Mesodermal cell (in vitro differentiated cells): ENCODE measurements around the gene KCNB1.

Source experiments
- H3K27ac ChIP-seq: 2 replicates; pipeline ENCODE4 v1.7.0; 2013; ENCODE audit warnings: mild to moderate bottlenecking, low read depth, low read length, moderate library complexity; ENCODE audit not compliant: severe bottlenecking
- H3K36me3 ChIP-seq: 2 replicates; pipeline ENCODE4 v1.7.1; 2013; ENCODE audit warnings: mild to moderate bottlenecking, low read length, moderate library complexity; ENCODE audit not compliant: control insufficient read depth, insufficient read depth
- H3K4me1 ChIP-seq: one replicate; pipeline ENCODE4 v1.7.1; 2013; ENCODE audit warnings: mild to moderate bottlenecking, low read length; ENCODE audit not compliant: insufficient read depth, control insufficient read depth, poor library complexity, severe bottlenecking
- H3K4me3 ChIP-seq: 2 replicates; pipeline ENCODE4 v1.7.0; 2013; ENCODE audit warnings: low read length, control low read depth, mild to moderate bottlenecking; ENCODE audit not compliant: insufficient read depth, poor library complexity, severe bottlenecking; ENCODE audit errors: extremely low read depth
- H3K9me3 ChIP-seq: 2 replicates; pipeline ENCODE4 v1.7.1; 2013; ENCODE audit warnings: mild to moderate bottlenecking, low read length, moderate library complexity; ENCODE audit not compliant: control insufficient read depth
- WGBS, 2 experiments: methylation state at CpG; one replicate each; pipeline ENCODE4 v1.1.5; 2013; ENCODE audit warnings: missing lambda C conversion rate in 2 of 2; ENCODE audit not compliant: insufficient coverage in 2 of 2; 5-methylcytosine and 5-hydroxymethylcytosine counted together

Gene KCNB1

GRCh38 chr20:49457444-49457843, 25.0 kb downstream of the KCNB1 start:
- H3K4me3 ChIP-seq, result no peak overlapping the region
- no peaks in the 10 kb centered on the region for H3K4me1 ChIP-seq

GRCh38 chr20:49456646-49457045, 25.8 kb downstream of the KCNB1 start:
- no peak overlapping the region for H3K4me3 ChIP-seq
- H3K36me3 ChIP-seq, result no peaks in the 10 kb centered on the region
- H3K4me1 ChIP-seq, result no peaks in the 10 kb centered on the region
- H3K27ac ChIP-seq, result no peak overlapping the region
- no peaks in the 10 kb centered on the region for H3K9me3 ChIP-seq
- WGBS, 2 experiments, result 90 to 91% methylated on average over 4 to 6 of the region's 6 CpGs

More at GRCh38 chr20:49457444-49457843, 25.0 kb downstream of the KCNB1 start:
- H3K9me3 ChIP-seq, result no peaks in the 10 kb centered on the region
- WGBS, 2 experiments, result no CpG with 5 or more reads among the region's 1 CpG
- H3K27ac ChIP-seq, result no peak overlapping the region
- no peaks in the 10 kb centered on the region for H3K36me3 ChIP-seq

DNA sequence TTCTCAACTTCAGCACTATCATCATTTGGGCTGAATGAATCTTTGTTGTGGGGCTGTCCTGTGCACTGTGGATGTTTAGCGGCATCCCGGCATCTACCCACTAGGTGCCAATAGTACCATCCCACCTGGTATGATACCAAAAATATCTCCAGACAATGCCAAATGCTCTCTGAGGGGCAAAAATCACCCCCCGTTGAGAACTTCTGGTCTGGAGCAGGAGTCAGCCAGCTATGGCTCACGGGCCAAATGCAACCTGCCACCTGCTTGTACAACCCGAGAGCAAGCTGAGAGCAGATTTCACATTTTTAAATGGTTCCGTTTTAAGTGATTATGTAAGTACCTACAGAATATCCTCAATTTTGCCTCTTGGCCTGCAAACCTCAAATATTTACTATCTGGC, 26.8 kb downstream of the KCNB1 start:
- no peaks in the 10 kb centered on the region for H3K4me1 ChIP-seq
- 79 to 92% methylated on average over 3 to 5 of the region's 6 CpGs for WGBS, 2 experiments
- H3K9me3 ChIP-seq, result no peaks in the 10 kb centered on the region
- H3K36me3 ChIP-seq, result no peaks in the 10 kb centered on the region
- H3K27ac ChIP-seq, result no peak overlapping the region
- no peak overlapping the region for H3K4me3 ChIP-seq

DNA sequence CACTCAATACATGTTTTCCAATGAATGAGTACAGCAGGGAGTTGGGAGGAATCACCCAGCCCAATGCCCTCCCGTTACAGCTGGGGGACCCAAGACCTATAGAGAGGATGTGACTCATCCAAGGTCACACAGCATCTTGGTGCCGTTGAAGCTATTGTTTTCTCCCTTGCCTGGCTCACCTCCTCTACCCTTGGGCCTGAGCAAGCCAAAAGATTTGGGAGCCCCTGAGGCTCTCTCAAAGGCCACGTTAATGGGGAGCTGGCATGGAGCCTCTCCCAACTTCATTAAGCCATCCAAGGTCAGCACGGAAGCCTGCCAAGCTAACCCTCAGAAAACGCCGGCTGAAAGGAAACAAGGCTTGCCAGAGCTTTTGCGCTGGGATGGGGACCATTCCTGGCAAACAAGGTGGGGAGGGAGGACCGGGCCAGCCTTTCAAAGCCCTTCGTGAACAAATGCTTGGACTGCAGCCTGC, 30.4 kb downstream of the KCNB1 start:
- no peaks in the 10 kb centered on the region for H3K9me3 ChIP-seq
- no peaks in the 10 kb centered on the region for H3K36me3 ChIP-seq
- H3K27ac ChIP-seq, result no peak overlapping the region
- no peak overlapping the region for H3K4me3 ChIP-seq
- peaks cover 7% of the 10 kb centered on the region for H3K4me1 ChIP-seq
- WGBS, 2 experiments, result 82 to 94% methylated on average over 7 to 8 of the region's 9 CpGs

DNA sequence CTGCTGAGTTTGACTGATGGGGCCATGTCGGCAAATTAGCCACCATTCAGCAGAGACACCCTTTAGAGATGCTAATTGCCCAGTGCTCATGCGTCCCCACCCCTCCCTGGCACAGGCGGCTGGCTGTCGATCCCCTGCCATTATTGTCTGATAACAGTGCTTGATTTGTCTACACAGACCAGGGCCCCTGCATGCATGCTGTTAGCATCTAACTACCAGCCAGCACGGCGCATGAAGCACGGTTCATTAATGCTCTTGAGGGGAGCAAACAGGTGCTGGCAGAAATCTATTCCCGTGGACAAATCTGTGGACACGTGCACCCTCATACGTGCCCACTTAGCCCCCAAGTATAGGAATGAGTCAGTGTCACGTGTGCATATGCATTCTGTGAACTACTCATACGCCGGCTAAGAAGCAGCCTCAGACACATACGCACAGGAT, 32.2 kb downstream of the KCNB1 start:
- Histone ChIP-seq H3K9me3 (no peaks in the 10 kb centered on the region), H3K36me3 (no peaks in the 10 kb centered on the region), H3K4me1 (peaks cover 12% of the 10 kb centered on the region), H3K27ac (no peak overlapping the region), H3K4me3 (no peak overlapping the region)
- 50 to 52% methylated on average over 14 of the region's 14 CpGs for WGBS, 2 experiments

GRCh38 chr20:49448917-49449316, 33.6 kb downstream of the KCNB1 start:
- Histone ChIP-seq H3K4me3 (no peak overlapping the region), H3K9me3 (no peaks in the 10 kb centered on the region)
- 88 to 89% methylated on average over 5 to 6 of the region's 6 CpGs for WGBS, 2 experiments

GRCh38 chr20:49447946-49448809, 34.3 kb downstream of the KCNB1 start:
- Histone ChIP-seq H3K9me3 (no peaks in the 10 kb centered on the region), H3K4me3 (no peak overlapping the region), H3K36me3 (no peaks in the 10 kb centered on the region), H3K4me1 (peaks cover 21% of the 10 kb centered on the region), H3K27ac (no peak overlapping the region)
- WGBS, 2 experiments, result 30 to 67% methylated on average over 4 of the region's 5 CpGs

More at GRCh38 chr20:49448917-49449316, 33.6 kb downstream of the KCNB1 start:
- H3K27ac ChIP-seq, result no peak overlapping the region
- no peaks in the 10 kb centered on the region for H3K36me3 ChIP-seq
- peaks cover 21% of the 10 kb centered on the region for H3K4me1 ChIP-seq

GRCh38 chr20:49447364-49447763, 35.1 kb downstream of the KCNB1 start:
- Histone ChIP-seq H3K27ac (no peak overlapping the region), H3K4me3 (no peak overlapping the region), H3K4me1 (peaks cover 21% of the 10 kb centered on the region), H3K36me3 (no peaks in the 10 kb centered on the region), H3K9me3 (no peaks in the 10 kb centered on the region)
- 92 to 96% methylated on average over 3 to 6 of the region's 6 CpGs for WGBS, 2 experiments

- no peak overlapping the region for H3K4me3 ChIP-seq
- no peak overlapping the region for H3K27ac ChIP-seq
- H3K4me1 ChIP-seq, result peaks cover 21% of the 10 kb centered on the region
- no peaks in the 10 kb centered on the region for H3K9me3 ChIP-seq
- H3K36me3 ChIP-seq, result no peaks in the 10 kb centered on the region
- 72 to 100% methylated on average over 1 to 2 of the region's 5 CpGs for WGBS, 2 experiments
Measured at GRCh38 chr20:49446808-49447207, 35.7 kb downstream of the KCNB1 start.

- no peaks in the 10 kb centered on the region for H3K9me3 ChIP-seq
- H3K4me3 ChIP-seq, result no peak overlapping the region
- H3K4me1 ChIP-seq, result peaks cover 21% of the 10 kb centered on the region
- H3K36me3 ChIP-seq, result no peaks in the 10 kb centered on the region
- H3K27ac ChIP-seq, result no peak overlapping the region
- WGBS, 2 experiments, result 94 to 95% methylated on average over 3 of the region's 3 CpGs
Measured at GRCh38 chr20:49446080-49446479, 36.4 kb downstream of the KCNB1 start.

GRCh38 chr20:49445176-49445575, 37.3 kb downstream of the KCNB1 start:
- H3K9me3 ChIP-seq, result no peaks in the 10 kb centered on the region
- H3K27ac ChIP-seq, result no peak overlapping the region
- H3K4me3 ChIP-seq, result no peak overlapping the region
- H3K4me1 ChIP-seq, result peaks cover 21% of the 10 kb centered on the region
- H3K36me3 ChIP-seq, result no peaks in the 10 kb centered on the region
- 28 to 50% methylated on average over 1 to 2 of the region's 5 CpGs for WGBS, 2 experiments
